ENCODE measurements around the gene MRI1. TPM values are rescaled to one million over a fixed set of nuclear protein-coding genes. Genes with fewer than 3 reads are reported as not detected.

Gene MRI1
- total RNA-seq, 1 experiment from 2014 or later, result 29.9 TPM

DNA sequence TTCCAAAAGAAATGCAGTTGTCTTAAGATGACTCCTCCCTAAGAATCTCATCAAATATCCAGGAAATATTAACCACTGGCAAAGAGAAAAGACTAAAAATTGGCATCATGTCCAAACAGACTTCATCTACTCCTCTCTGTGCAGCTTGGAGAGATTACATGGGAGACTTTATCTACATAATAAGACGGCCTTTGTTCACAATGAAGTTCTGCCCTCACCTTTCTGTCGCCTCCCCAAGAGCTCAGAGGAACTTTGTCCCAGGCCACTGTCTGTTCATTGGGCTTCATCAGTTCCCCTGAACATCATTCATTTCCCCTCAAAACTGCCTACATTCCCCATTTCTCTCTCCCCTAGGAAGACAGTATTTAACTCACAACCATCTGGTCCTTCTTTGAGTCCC is 22.4 kb upstream of the MRI1 start (continued):
- TF ChIP-seq, protein P1, sequence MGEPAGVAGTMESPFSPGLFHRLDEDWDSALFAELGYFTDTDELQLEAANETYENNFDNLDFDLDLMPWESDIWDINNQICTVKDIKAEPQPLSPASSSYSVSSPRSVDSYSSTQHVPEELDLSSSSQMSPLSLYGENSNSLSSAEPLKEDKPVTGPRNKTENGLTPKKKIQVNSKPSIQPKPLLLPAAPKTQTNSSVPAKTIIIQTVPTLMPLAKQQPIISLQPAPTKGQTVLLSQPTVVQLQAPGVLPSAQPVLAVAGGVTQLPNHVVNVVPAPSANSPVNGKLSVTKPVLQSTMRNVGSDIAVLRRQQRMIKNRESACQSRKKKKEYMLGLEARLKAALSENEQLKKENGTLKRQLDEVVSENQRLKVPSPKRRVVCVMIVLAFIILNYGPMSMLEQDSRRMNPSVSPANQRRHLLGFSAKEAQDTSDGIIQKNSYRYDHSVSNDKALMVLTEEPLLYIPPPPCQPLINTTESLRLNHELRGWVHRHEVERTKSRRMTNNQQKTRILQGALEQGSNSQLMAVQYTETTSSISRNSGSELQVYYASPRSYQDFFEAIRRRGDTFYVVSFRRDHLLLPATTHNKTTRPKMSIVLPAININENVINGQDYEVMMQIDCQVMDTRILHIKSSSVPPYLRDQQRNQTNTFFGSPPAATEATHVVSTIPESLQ (CRISPR knock-in tag; IDR thresholded peaks at IDR 0.05), result no peak

DNA sequence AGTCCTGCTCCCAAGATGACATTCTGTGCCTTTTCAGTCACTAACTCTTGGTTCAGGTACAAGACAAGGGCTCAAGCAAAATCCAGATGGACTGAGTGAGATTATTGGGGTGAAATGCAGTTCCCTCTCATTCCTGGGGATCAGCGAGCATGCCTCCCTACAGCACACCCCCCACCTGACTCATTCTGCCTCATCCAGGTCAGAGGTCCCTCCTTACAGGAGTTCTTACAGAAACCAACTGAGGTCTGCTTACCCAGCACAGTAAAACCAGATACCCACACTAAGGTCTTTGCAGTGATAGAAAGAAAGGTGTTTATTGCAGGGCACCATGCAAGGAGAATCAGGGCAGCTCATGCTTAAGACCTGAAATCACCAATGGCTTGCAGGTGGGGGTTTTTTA is 21.6 kb upstream of the MRI1 start:
- TF ChIP-seq, protein P2, sequence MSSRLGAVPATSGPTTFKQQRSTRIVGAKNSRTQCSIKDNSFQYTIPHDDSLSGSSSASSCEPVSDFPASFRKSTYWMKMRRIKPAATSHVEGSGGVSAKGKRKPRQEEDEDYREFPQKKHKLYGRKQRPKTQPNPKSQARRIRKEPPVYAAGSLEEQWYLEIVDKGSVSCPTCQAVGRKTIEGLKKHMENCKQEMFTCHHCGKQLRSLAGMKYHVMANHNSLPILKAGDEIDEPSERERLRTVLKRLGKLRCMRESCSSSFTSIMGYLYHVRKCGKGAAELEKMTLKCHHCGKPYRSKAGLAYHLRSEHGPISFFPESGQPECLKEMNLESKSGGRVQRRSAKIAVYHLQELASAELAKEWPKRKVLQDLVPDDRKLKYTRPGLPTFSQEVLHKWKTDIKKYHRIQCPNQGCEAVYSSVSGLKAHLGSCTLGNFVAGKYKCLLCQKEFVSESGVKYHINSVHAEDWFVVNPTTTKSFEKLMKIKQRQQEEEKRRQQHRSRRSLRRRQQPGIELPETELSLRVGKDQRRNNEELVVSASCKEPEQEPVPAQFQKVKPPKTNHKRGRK (CRISPR knock-in tag; IDR thresholded peaks at IDR 0.05; ENCODE audit: borderline replicate concordance), result no peak
- TF ChIP-seq KAT7 (CRISPR knock-in tag; IDR thresholded peaks at IDR 0.05; ENCODE audit: borderline replicate concordance), result no peak
- TF ChIP-seq, protein P3, sequence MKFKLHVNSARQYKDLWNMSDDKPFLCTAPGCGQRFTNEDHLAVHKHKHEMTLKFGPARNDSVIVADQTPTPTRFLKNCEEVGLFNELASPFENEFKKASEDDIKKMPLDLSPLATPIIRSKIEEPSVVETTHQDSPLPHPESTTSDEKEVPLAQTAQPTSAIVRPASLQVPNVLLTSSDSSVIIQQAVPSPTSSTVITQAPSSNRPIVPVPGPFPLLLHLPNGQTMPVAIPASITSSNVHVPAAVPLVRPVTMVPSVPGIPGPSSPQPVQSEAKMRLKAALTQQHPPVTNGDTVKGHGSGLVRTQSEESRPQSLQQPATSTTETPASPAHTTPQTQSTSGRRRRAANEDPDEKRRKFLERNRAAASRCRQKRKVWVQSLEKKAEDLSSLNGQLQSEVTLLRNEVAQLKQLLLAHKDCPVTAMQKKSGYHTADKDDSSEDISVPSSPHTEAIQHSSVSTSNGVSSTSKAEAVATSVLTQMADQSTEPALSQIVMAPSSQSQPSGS (CRISPR knock-in tag; IDR thresholded peaks at IDR 0.05; ENCODE audit: borderline replicate concordance, low read depth), result no peak
- TF ChIP-seq, protein P4, sequence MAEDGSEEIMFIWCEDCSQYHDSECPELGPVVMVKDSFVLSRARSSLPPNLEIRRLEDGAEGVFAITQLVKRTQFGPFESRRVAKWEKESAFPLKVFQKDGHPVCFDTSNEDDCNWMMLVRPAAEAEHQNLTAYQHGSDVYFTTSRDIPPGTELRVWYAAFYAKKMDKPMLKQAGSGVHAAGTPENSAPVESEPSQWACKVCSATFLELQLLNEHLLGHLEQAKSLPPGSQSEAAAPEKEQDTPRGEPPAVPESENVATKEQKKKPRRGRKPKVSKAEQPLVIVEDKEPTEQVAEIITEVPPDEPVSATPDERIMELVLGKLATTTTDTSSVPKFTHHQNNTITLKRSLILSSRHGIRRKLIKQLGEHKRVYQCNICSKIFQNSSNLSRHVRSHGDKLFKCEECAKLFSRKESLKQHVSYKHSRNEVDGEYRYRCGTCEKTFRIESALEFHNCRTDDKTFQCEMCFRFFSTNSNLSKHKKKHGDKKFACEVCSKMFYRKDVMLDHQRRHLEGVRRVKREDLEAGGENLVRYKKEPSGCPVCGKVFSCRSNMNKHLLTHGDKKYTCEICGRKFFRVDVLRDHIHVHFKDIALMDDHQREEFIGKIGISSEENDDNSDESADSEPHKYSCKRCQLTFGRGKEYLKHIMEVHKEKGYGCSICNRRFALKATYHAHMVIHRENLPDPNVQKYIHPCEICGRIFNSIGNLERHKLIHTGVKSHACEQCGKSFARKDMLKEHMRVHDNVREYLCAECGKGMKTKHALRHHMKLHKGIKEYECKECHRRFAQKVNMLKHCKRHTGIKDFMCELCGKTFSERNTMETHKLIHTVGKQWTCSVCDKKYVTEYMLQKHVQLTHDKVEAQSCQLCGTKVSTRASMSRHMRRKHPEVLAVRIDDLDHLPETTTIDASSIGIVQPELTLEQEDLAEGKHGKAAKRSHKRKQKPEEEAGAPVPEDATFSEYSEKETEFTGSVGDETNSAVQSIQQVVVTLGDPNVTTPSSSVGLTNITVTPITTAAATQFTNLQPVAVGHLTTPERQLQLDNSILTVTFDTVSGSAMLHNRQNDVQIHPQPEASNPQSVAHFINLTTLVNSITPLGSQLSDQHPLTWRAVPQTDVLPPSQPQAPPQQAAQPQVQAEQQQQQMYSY (CRISPR knock-in tag; IDR thresholded peaks at IDR 0.05), result no peak
- no peak for TF ChIP-seq SOX15 (CRISPR knock-in tag; IDR thresholded peaks at IDR 0.05)
- TF ChIP-seq, protein P5, sequence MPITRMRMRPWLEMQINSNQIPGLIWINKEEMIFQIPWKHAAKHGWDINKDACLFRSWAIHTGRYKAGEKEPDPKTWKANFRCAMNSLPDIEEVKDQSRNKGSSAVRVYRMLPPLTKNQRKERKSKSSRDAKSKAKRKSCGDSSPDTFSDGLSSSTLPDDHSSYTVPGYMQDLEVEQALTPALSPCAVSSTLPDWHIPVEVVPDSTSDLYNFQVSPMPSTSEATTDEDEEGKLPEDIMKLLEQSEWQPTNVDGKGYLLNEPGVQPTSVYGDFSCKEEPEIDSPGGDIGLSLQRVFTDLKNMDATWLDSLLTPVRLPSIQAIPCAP (CRISPR knock-in tag; IDR thresholded peaks at IDR 0.05), result no peak
- TF ChIP-seq ZNF396 (CRISPR knock-in tag; IDR thresholded peaks at IDR 0.05; ENCODE audit: borderline replicate concordance), result no peak
- TF ChIP-seq FOXP1 (CRISPR knock-in tag; IDR thresholded peaks at IDR 0.05; ENCODE audit: borderline replicate concordance), result no peak
- TF ChIP-seq, protein P6, sequence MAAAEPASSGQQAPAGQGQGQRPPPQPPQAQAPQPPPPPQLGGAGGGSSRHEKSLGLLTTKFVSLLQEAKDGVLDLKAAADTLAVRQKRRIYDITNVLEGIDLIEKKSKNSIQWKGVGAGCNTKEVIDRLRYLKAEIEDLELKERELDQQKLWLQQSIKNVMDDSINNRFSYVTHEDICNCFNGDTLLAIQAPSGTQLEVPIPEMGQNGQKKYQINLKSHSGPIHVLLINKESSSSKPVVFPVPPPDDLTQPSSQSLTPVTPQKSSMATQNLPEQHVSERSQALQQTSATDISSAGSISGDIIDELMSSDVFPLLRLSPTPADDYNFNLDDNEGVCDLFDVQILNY (CRISPR knock-in tag; IDR thresholded peaks at IDR 0.05), result no peak
- ATAC-seq, result no peak

DNA sequence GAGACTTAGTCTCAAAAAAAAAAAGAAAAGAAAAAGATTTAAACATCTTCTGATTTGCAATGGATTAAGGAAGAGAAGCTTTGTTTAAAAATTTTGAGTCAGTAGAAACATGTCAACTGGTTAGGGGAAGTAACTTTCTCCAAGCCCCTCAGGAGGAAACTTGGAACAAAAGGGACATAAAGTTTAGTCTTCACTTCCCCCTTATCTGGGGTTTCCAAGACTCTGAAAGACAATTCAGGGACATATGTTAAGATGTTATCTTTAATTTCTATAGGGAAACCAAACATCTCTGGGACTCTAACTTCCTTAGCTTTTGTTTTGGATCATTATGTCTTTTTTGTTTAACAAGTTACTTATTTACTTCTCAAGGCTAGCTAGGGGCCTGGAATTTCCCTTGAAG is 20.1 kb upstream of the MRI1 start:
- DNase-seq (ENCODE audit: low spot score) (no peak), ATAC-seq (no peak)
- TF ChIP-seq ZNF416 (CRISPR knock-in tag; IDR thresholded peaks at IDR 0.05), result no peak
- H3K9me3 Mint-ChIP-seq, result peaks cover 11% of the 10 kb centered on the region
- H3K4me3 Mint-ChIP-seq, result no peak overlapping the region
- ChIA-PET POLR2A (no interaction called here), CTCF (interaction anchor here (0.9 kb wide), 1 partner anchor 23 kb away, joined by 3 read pairs; no protein-coding TSS in a partner anchor)
- H3K27me3 Mint-ChIP-seq (ENCODE audit: low read depth), result no peaks in the 10 kb centered on the region; the same call in 1 of the 2 replicates
- peaks cover 16% of the 10 kb centered on the region for H3K4me1 Mint-ChIP-seq
- H3K36me3 Mint-ChIP-seq, result peaks cover 9% of the 10 kb centered on the region
- H3K27ac Mint-ChIP-seq, result no peak overlapping the region

More for the DNA sequence above, 21.6 kb upstream of the MRI1 start:
- ChIA-PET POLR2A (interaction anchor here (0.6 kb wide), 1 partner anchor 115 kb away, joined by 3 read pairs; no protein-coding TSS in a partner anchor), CTCF (interaction anchor here (2.4 kb wide), 1 partner anchor 21 kb away, joined by 7 read pairs; no protein-coding TSS in a partner anchor)
- Mint-ChIP-seq H3K4me3 (no peak overlapping the region), H3K4me1 (peaks cover 10% of the 10 kb centered on the region; the same call in 1 of the 2 replicates), H3K27ac (no peak overlapping the region), H3K36me3 (peaks cover 9% of the 10 kb centered on the region), H3K27me3 (ENCODE audit: low read depth) (no peaks in the 10 kb centered on the region; the same call in 1 of the 2 replicates), H3K9me3 (peaks cover 11% of the 10 kb centered on the region)
- no peak for DNase-seq (ENCODE audit: low spot score)
